Pons (tissue), 1 donor: ENCODE measurements around the gene BAHCC1.

Source experiments
- DNase-seq: peaks from one replicate; pipeline ENCODE4 v3.0.0-alpha.2; 2016; ENCODE audit warnings: low spot score

BAHCC1 gene

GRCh38 chr17:81386646-81387099 is 8.6 kb upstream of the BAHCC1 start:
- DNase-seq, result no peak

GRCh38 chr17:81387100-81388090 is 7.9 kb upstream of the BAHCC1 start:
- DNase-seq, result no peak

- no peak for DNase-seq
These were observed 7.1 kb upstream of the BAHCC1 start for GRCh38 chr17:81388091-81388611.

- no peak for DNase-seq
These were observed 6.5 kb upstream of the BAHCC1 start for GRCh38 chr17:81388612-81389367.

- DNase-seq, result no peak
These were observed 5.7 kb upstream of the BAHCC1 start for GRCh38 chr17:81389585-81389984.

GRCh38 chr17:81390029-81390872 is 5.0 kb upstream of the BAHCC1 start:
- DNase-seq, result peak; percentile 2

GRCh38 chr17:81390873-81391255 is 4.4 kb upstream of the BAHCC1 start:
- no peak for DNase-seq

GRCh38 chr17:81391293-81391935 is 3.8 kb upstream of the BAHCC1 start:
- peak; percentile 2 for DNase-seq

GRCh38 chr17:81391936-81392908 is 3.0 kb upstream of the BAHCC1 start:
- peak; percentile 25 for DNase-seq

- no peak for DNase-seq
These were observed 2.2 kb upstream of the BAHCC1 start for GRCh38 chr17:81392909-81393654.

GRCh38 chr17:81393684-81394376 is 1.4 kb upstream of the BAHCC1 start:
- DNase-seq, result peak; percentile 99

- DNase-seq, result no peak
These were observed 808 bp upstream of the BAHCC1 start for GRCh38 chr17:81394377-81394920.

GRCh38 chr17:81395600-81396277 is 482 bp downstream of the BAHCC1 start:
- no peak for DNase-seq

- DNase-seq, result no peak
These were observed 1.0 kb downstream of the BAHCC1 start for GRCh38 chr17:81396278-81396721.

- no peak for DNase-seq
These were observed 1.6 kb downstream of the BAHCC1 start for GRCh38 chr17:81396722-81397313.

- DNase-seq, result no peak
These were observed 2.3 kb downstream of the BAHCC1 start for GRCh38 chr17:81397314-81398175.
